T-cell (primary cell): Measurements from ENCODE around the gene SUMO1. TPM values are rescaled to one million over a fixed set of nuclear protein-coding genes. Genes with fewer than 3 reads are reported as not detected.

Source experiments
- ATAC-seq, 4 experiments: fragments of 200-7000 bp in 3 of 4; fragments of 150-1000 bp in 1 of 4; cut with Tn5 transposase; replicated peaks in 1 of 4; 1 replicate in 3 of 4; 2 replicates in 1 of 4; pipeline ENCODE4 v1.10.0; 2021; ENCODE audit warnings: moderate library complexity in 3 of 4, mild to moderate bottlenecking in 2 of 4, moderate number of reproducible peaks in 1 of 4
- CTCF ChIA-PET, 2 donors: fragments of 300-600 bp; sonication (Branson Sonifier 250); formaldehyde crosslinking; loops; one replicate each; lab custom pipeline; 2022; ENCODE audit warnings: antibody characterized with exemption in 2 of 2; lab: Charles Lee
- POLR2A ChIA-PET, 2 donors: fragments of 300-600 bp; sonication (Branson Sonifier 250); formaldehyde crosslinking; loops; one replicate each; lab custom pipeline; 2022; ENCODE audit warnings: antibody characterized with exemption in 2 of 2; lab: Charles Lee
- DNase-seq, 35 experiments: peaks; one replicate each; pipeline versions ENCODE4 v3.0.0 to v3.0.0-alpha.2; 2013 to 2023
- H3K27ac ChIP-seq: one replicate; pipeline ENCODE4 v1.5.1; 2013; ENCODE audit warnings: low read length
- H3K27me3 ChIP-seq, 2 experiments: replicated peaks in 1 of 2; 1 replicate in 1 of 2; 2 replicates in 1 of 2; pipeline versions ENCODE4 v1.6.1 to v1.7.0; 2013; ENCODE audit warnings: low read length in 1 of 2, mixed read lengths in 1 of 2; ENCODE audit not compliant: control insufficient read depth in 2 of 2, insufficient read depth in 2 of 2; ENCODE audit errors: extremely low read depth in 1 of 2
- H3K36me3 ChIP-seq, 2 donors: 1 replicate in 1 of 2; 2 replicates in 1 of 2; pipeline versions ENCODE4 v1.6.1 to v1.7.0; 2013; ENCODE audit warnings: low read length in 1 of 2; ENCODE audit not compliant: control insufficient read depth in 2 of 2, insufficient read depth in 1 of 2; ENCODE audit errors: extremely low read depth in 1 of 2
- H3K4me1 ChIP-seq, 2 experiments: 1 replicate in 1 of 2; 2 replicates in 1 of 2; pipeline versions ENCODE4 v1.6.1 to v1.7.0; 2013; ENCODE audit warnings: low read length in 2 of 2, mixed read lengths in 1 of 2; ENCODE audit not compliant: insufficient read depth in 2 of 2, control insufficient read depth in 1 of 2; ENCODE audit errors: extremely low read depth in 1 of 2
- H3K4me3 ChIP-seq, 2 donors: 1 replicate in 1 of 2; 2 replicates in 1 of 2; pipeline versions ENCODE4 v1.5.1 to v1.7.0; 2013; ENCODE audit warnings: mild to moderate bottlenecking in 2 of 2, low read length in 1 of 2, moderate library complexity in 1 of 2; ENCODE audit not compliant: control insufficient read depth in 1 of 2; ENCODE audit errors: extremely low read depth in 1 of 2
- H3K9me3 ChIP-seq: 2 replicates; pipeline ENCODE4 v1.7.0; 2013
- H3K27ac Mint-ChIP-seq, 2 donors: one replicate each; pipeline ENCODE4 v1.8.0; 2020 to 2021; ENCODE audit warnings: mild to moderate bottlenecking in 2 of 2, mixed read lengths in 2 of 2
- H3K27me3 Mint-ChIP-seq, 2 donors: one replicate each; pipeline ENCODE4 v1.8.0; 2021 to 2022; ENCODE audit warnings: mixed read lengths in 2 of 2
- H3K36me3 Mint-ChIP-seq: one replicate; pipeline ENCODE4 v1.8.0; 2021; ENCODE audit warnings: mixed read lengths
- H3K4me1 Mint-ChIP-seq, 3 donors: one replicate each; pipeline ENCODE4 v1.8.0; 2020 to 2022; ENCODE audit warnings: mixed read lengths in 3 of 3, mild to moderate bottlenecking in 1 of 3
- H3K4me3 Mint-ChIP-seq, 3 donors: one replicate each; pipeline ENCODE4 v1.8.0; 2020 to 2022; ENCODE audit warnings: mild to moderate bottlenecking in 3 of 3, mixed read lengths in 3 of 3, moderate library complexity in 3 of 3
- H3K9me3 Mint-ChIP-seq, 3 donors: one replicate each; pipeline ENCODE4 v1.8.0; 2020 to 2022; ENCODE audit warnings: mixed read lengths in 3 of 3
- WGBS: methylation state at CpG from one replicate; pipeline ENCODE4 v1.1.5; 2013; ENCODE audit warnings: missing lambda C conversion rate; ENCODE audit not compliant: insufficient coverage; 5-methylcytosine and 5-hydroxymethylcytosine counted together
- total RNA-seq, 35 experiments: library from RNA in 6 of 35; stranded (reverse) in 6 of 35; fragments of 120-200 nt in 1 of 35; gene quantifications; one replicate each; pipeline versions ENCODE4 v1.2.1 to v1.2.4 and lab custom pipeline; 2013 to 2026

SUMO1 gene
- total RNA-seq, 5 donors from 2014 or later (not counting 1 experiment from before 2014, with no cell fraction given) = 50.5 to 62.9 (median 53.8) TPM

DNA sequence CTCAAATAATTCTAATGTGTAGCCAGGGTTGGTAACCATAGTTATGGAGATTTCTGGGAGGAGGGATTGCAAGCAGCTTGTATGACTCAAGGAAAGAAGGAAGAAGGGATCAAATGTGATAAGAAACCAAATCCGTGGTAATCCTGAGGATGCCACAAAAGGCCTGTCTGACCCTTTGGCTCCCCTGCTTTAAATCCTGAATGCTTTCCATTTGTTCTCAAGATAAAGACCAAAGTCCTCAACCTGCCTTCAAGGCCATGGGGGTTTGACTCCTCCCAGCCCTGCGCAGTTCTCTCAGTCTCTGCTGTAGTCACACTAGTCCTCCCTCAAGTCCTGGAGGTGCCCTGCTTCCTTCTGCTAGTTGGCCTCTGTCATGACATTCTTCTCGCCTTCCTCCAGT lies 74.0 kb downstream of the SUMO1 start:
- Mint-ChIP-seq H3K4me3 (no peak overlapping the region), H3K27me3 (no peaks in the 10 kb centered on the region), H3K4me1 (no peaks in the 10 kb centered on the region), H3K27ac (no peak overlapping the region), H3K9me3 (no peaks in the 10 kb centered on the region), H3K36me3 (no peaks in the 10 kb centered on the region)
- H3K27ac ChIP-seq = no peak overlapping the region
- 66% methylated on average over 2 of the region's 3 CpGs for WGBS
- no peaks in the 10 kb centered on the region for H3K36me3 ChIP-seq
- H3K4me3 ChIP-seq = no peak overlapping the region
- no peak for DNase-seq
- no peaks in the 10 kb centered on the region for H3K27me3 ChIP-seq
- H3K9me3 ChIP-seq = no peaks in the 10 kb centered on the region
- no peaks in the 10 kb centered on the region for H3K4me1 ChIP-seq
- POLR2A ChIA-PET = no interaction called here
- ATAC-seq = no peak
- CTCF ChIA-PET = no interaction called here

DNA sequence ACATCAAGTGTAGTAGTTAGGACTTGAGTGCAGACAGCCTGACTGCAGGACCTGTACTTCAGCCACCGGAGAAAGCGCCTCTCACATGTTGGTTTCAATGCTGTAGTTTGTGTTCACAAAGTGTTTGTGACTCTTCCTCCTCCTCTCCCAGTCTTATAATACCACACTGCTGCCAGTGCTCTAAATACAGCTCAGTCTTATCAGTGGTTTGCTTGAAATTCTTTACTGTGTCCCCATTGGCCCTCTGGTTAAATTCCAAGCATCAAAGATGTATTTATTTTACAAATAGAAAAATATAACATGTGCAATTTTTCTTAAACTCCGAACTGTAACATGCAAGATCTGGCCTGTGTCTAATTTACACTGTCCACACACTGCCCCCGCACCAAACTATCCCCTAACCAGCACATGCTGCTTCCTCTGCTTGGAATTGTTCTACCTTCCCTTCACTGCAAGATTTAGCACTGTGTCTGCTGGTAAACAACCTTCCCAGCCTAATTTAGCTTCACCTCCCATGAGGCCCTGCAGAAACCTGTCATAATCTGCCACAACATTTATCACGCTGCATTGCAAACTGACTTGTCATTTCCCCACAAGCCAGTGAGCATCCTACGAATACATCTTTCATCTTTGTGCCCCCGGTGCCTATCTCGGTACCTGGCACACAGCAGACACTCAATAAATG lies 77.1 kb downstream of the SUMO1 start:
- no peak overlapping the region for H3K27ac Mint-ChIP-seq
- no peaks in the 10 kb centered on the region for H3K4me1 Mint-ChIP-seq
- Histone ChIP-seq H3K4me3 (no peak overlapping the region), H3K4me1 (no peaks in the 10 kb centered on the region), H3K36me3 (no peaks in the 10 kb centered on the region), H3K27ac (no peak overlapping the region), H3K9me3 (no peaks in the 10 kb centered on the region), H3K27me3 (peaks cover 0 to 2% of the 10 kb centered on the region in 2 experiments)
- ChIA-PET CTCF (no interaction called here), POLR2A (no interaction called here)
- H3K4me3 Mint-ChIP-seq = no peak overlapping the region
- no peaks in the 10 kb centered on the region for H3K9me3 Mint-ChIP-seq
- 42% methylated on average over 6 of the region's 8 CpGs for WGBS
- ATAC-seq (no peak), DNase-seq (no peak)
- H3K27me3 Mint-ChIP-seq = peaks cover 0 to 2% of the 10 kb centered on the region in 2 donors
- no peaks in the 10 kb centered on the region for H3K36me3 Mint-ChIP-seq

DNA sequence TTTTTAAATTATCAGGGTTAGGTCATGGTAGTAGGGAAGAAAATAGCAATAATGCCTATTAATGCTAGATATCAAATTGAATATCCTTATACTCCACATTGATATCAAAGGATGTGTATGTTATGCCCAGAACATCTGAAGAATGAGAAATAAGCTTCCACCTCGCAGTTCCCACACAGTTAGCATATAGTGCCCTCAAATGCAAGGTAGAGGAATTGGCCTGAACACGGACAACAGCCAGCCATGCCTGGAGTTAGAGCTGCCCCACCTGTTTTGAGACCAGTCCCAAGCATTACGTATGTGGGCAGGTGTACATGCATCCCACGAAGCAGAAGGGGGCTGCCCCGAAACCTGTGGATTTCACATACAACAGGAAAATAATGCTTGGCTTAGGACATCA lies 79.6 kb downstream of the SUMO1 start:
- WGBS = 71% methylated on average over 4 of the region's 5 CpGs
- H3K4me3 ChIP-seq = no peak overlapping the region
- no peak overlapping the region for H3K27ac ChIP-seq
- CTCF ChIA-PET = no interaction called here
- no peaks in the 10 kb centered on the region for H3K36me3 ChIP-seq
- H3K4me1 Mint-ChIP-seq = no peaks in the 10 kb centered on the region
- no peak for DNase-seq
- no peak overlapping the region for H3K4me3 Mint-ChIP-seq
- no peaks in the 10 kb centered on the region for H3K36me3 Mint-ChIP-seq
- no peaks in the 10 kb centered on the region for H3K9me3 ChIP-seq
- ATAC-seq = no peak
- no peak overlapping the region for H3K27ac Mint-ChIP-seq
- H3K4me1 ChIP-seq = no peaks in the 10 kb centered on the region
- peaks cover 0 to 2% of the 10 kb centered on the region in 2 experiments for H3K27me3 ChIP-seq
- POLR2A ChIA-PET = no interaction called here
- H3K27me3 Mint-ChIP-seq = peaks cover 7 to 16% of the 10 kb centered on the region in 2 donors
- no peaks in the 10 kb centered on the region for H3K9me3 Mint-ChIP-seq

DNA sequence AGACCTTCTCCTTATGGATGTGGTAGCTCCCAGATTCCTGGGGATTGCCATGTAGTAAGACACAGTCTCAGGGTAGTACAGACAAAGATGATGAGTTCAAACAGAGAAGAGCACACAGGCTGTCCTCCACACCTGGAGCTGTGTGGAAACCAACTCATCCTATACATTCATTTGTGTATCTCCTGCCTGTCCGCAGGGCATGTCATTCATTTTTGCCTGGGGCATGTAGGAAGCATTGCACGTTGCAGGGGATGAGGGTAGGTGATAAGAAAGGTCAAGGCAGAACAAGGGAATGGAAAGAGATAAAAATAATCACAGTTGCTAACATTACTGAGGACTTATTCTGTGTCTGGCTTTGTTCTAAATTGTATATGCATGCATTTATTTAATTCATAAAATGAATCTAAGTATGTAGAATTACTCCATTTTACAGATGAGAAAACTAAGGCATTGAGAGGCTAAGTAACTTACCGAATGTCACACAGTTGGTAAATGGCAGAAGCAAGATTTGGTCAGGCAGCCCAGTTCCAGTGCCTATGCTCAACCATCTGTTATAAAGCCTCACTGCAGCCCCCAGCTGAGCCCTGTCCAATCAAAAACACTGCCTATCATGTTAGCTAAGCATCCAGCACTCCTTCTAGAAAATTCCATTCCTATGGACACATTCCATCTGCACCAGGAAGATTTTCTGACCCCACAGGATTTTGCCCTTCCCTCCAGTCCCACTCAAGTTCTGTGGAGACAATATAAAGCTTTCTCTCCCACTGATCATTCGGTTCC lies 81.0 kb downstream of the SUMO1 start:
- Histone ChIP-seq H3K27ac (no peak overlapping the region), H3K9me3 (no peaks in the 10 kb centered on the region), H3K4me3 (no peak overlapping the region), H3K27me3 (peaks cover 0 to 5% of the 10 kb centered on the region in 2 experiments), H3K4me1 (no peaks in the 10 kb centered on the region), H3K36me3 (no peaks in the 10 kb centered on the region)
- Mint-ChIP-seq H3K27me3 (peaks cover 10 to 16% of the 10 kb centered on the region in 2 donors), H3K4me1 (no peaks in the 10 kb centered on the region), H3K27ac (no peak overlapping the region), H3K9me3 (no peaks in the 10 kb centered on the region), H3K36me3 (no peaks in the 10 kb centered on the region), H3K4me3 (no peak overlapping the region)
- CTCF ChIA-PET = no interaction called here
- WGBS = 65% methylated on average over 2 of the region's 4 CpGs
- ATAC-seq (no peak), DNase-seq (no peak)
- POLR2A ChIA-PET = no interaction called here

Other genes starting within 250 kb of the SUMO1 start
- gene FZD7, start 204.7 kb downstream of the SUMO1 start, total RNA-seq = under 1 TPM; 0.15 to 0.93 (median 0.56) TPM
- gene KIAA2012, start 165.3 kb downstream of the SUMO1 start, total RNA-seq = not detected
- 100 to 1,000 TPM in 4 of 5 donors, 10 to 100 TPM in 1; 99.8 to 218 (median 117) TPM for gene NOP58, start 27.2 kb upstream of the SUMO1 start, total RNA-seq
- gene BMPR2, start 137.7 kb upstream of the SUMO1 start, total RNA-seq = 10 to 100 TPM; 15.1 to 20.9 (median 17.1) TPM